ENCODE measurements around the gene SOX10. TPM values are rescaled to one million over a fixed set of nuclear protein-coding genes. Genes with fewer than 3 reads are reported as not detected.
"Not testable (repeated sequence)": the region's sequence is repeated elsewhere in the genome, so short reads cannot be mapped to it uniquely, and the experiment has no call there.

Gene SOX10
- total and polyA plus RNA-seq, 9 of the 15 experiments (the other 6 are each of a cell fraction or from before 2014, with no cell fraction given): not detected

DNA sequence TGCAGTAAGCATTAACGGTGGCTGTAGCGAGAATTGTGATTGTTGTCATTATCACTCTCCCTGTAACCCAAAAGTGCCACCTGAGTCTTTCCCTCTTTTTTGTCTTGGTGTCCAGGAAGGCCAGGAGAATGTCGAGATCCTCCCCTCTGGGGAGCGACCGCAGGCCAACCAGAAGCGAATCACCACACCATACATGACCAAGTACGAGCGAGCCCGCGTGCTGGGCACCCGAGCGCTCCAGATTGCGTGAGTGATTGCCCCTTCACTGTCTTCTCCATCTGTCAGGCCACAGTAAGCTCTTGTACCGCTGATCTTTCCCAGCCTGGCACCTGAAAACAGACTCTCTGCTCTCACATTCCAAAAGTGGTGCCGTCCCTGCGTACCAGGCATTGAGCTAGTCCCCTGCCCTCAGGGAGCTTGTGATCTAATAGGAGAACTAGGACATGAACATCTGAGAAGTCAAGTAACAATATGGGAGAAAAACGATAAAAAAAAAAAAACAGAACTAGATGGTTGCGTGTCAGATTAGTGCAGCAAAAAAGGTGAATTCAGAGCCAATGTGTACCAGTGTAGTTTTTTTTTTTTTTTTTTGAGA is 25.0 kb downstream of the SOX10 start:
- Histone ChIP-seq H3K4me3 (no peak overlapping the region), H3K9me1 (ENCODE audit: control insufficient read depth, insufficient read depth, low read length) (no peaks in the 10 kb centered on the region), H3K36me3 (ENCODE audit: control insufficient read depth, insufficient read depth, low read length) (peaks cover 66% of the 10 kb centered on the region), H3K4me1 (replicated peaks in 1 of 2; ENCODE audit: control insufficient read depth in 2 of 2, insufficient read depth in 2 of 2, low read length in 2 of 2) (peaks cover 5% of the 10 kb centered on the region in 2 experiments; a peak in 3 of 5 replicates), H3K27ac (ENCODE audit: extremely low read depth, low read depth, low read length) (no peak overlapping the region), H3K9ac (ENCODE audit: insufficient read depth in 1 of 2, low read depth in 2 of 2, low read length in 2 of 2) (no peak overlapping the region), H2AFZ (ENCODE audit: low read depth, low read length) (no peak overlapping the region), H4K20me1 (replicated peaks; ENCODE audit: control insufficient read depth, insufficient read depth, low read length) (0 out of 2 replicates have a peak, but pooled peaks cover 3% of the 10 kb centered on the region), H3K79me2 (ENCODE audit: control insufficient read depth, insufficient read depth, low read length) (peaks cover 17% of the 10 kb centered on the region), H3K4me2 (ENCODE audit: insufficient read depth, low read length) (no peak overlapping the region), H3K9me3 (replicated peaks; ENCODE audit: control insufficient read depth, insufficient read depth, low read depth, low read length) (no peaks in the 10 kb centered on the region), H3K27me3 (ENCODE audit: control insufficient read depth in 2 of 2, insufficient read depth in 2 of 2, low read length in 2 of 2) (no peaks in the 10 kb centered on the region)
- TF ChIP-seq ZNF134 (CRISPR knock-in tag; conservative IDR thresholded peaks at IDR 0.05) (no peak), ZNF316 (IDR thresholded peaks at IDR 0.05) (peak; percentile 78)
- intact Hi-C loops (cut with micrococcal nuclease): loop anchor here (10.0 kb wide), 1 partner anchor 65 kb away; no protein-coding TSS in a partner anchor
- DNase-seq (ENCODE audit: extremely low read depth in 1 of 4, low spot score in 3 of 4) (no peak), ATAC-seq (no peak), FAIRE-seq (no peak)
- WGBS (ENCODE audit: insufficient coverage, low coverage, missing lambda C conversion rate): 100% methylated on average over 3 of the region's 18 CpGs
- BruUV-seq (replicated peaks): no TSS peak
- ChIA-PET POLR2A (interaction anchor here (0.7 kb wide), 1 partner anchor 254 kb away, joined by 4 read pairs; no protein-coding TSS in a partner anchor), CTCF (ENCODE audit: low intra/inter-chr PET ratio) (no interaction called here)
- in situ Hi-C loops (cut with MboI): no loop called here

GRCh38 chr22:37957232-37957631 is 27.1 kb downstream of the SOX10 start:
- FAIRE-seq: no peak
- Histone ChIP-seq H3K9ac (ENCODE audit: insufficient read depth in 1 of 2, low read depth in 2 of 2, low read length in 2 of 2) (no peak overlapping the region), H3K36me3 (ENCODE audit: control insufficient read depth, insufficient read depth, low read length) (peaks cover 55% of the 10 kb centered on the region), H3K27ac (ENCODE audit: extremely low read depth, low read depth, low read length) (no peak overlapping the region), H3K4me3 (no peak overlapping the region), H3K9me1 (ENCODE audit: control insufficient read depth, insufficient read depth, low read length) (no peaks in the 10 kb centered on the region), H3K4me1 (replicated peaks in 1 of 2; ENCODE audit: control insufficient read depth in 2 of 2, insufficient read depth in 2 of 2, low read length in 2 of 2) (peaks cover 7 to 20% of the 10 kb centered on the region in 2 experiments; a peak in 3 of 5 replicates), H3K79me2 (ENCODE audit: control insufficient read depth, insufficient read depth, low read length) (peaks cover 27% of the 10 kb centered on the region), H3K4me2 (ENCODE audit: insufficient read depth, low read length) (no peak overlapping the region), H2AFZ (ENCODE audit: low read depth, low read length) (no peak overlapping the region), H4K20me1 (replicated peaks; ENCODE audit: control insufficient read depth, insufficient read depth, low read length) (0 out of 2 replicates have a peak, but pooled peaks cover 3% of the 10 kb centered on the region), H3K9me3 (replicated peaks; ENCODE audit: control insufficient read depth, insufficient read depth, low read depth, low read length) (no peaks in the 10 kb centered on the region), H3K27me3 (ENCODE audit: control insufficient read depth in 2 of 2, insufficient read depth in 2 of 2, low read length in 2 of 2) (no peaks in the 10 kb centered on the region)
- ChIA-PET CTCF (ENCODE audit: low intra/inter-chr PET ratio) (no interaction called here), POLR2A (no interaction called here)
- DNase-seq (ENCODE audit: extremely low read depth in 1 of 4, low spot score in 3 of 4): no peak
- ATAC-seq: no peak
- in situ Hi-C loops (cut with MboI): no loop called here
- 94% methylated on average over 4 of the region's 4 CpGs for WGBS (ENCODE audit: insufficient coverage, low coverage, missing lambda C conversion rate)
- intact Hi-C loops (cut with micrococcal nuclease): loop anchor here (10.0 kb wide), 1 partner anchor 68 kb away; no protein-coding TSS in a partner anchor
- TF ChIP-seq CC2D1A (IDR thresholded peaks at IDR 0.05) (no peak), PTRF (tag; IDR thresholded peaks at IDR 0.05) (no peak), MED1 (CRISPR knock-in tag; IDR thresholded peaks at IDR 0.05; ENCODE audit: borderline replicate concordance) (no peak), ZNF274 (IDR thresholded peaks at IDR 0.05; ENCODE audit: borderline replicate concordance, low read depth, low read length) (no peak), HMG20A (CRISPR knock-in tag; conservative IDR thresholded peaks at IDR 0.05) (no peak), ZNF217 (CRISPR knock-in tag; IDR thresholded peaks at IDR 0.05) (no peak), NCOR1 (IDR thresholded peaks at IDR 0.05) (no peak), ZNF165 (CRISPR knock-in tag; IDR thresholded peaks at IDR 0.05; ENCODE audit: borderline replicate concordance) (no peak)
- BruUV-seq (replicated peaks): no TSS peak

- H3K9me3 ChIP-seq (replicated peaks; ENCODE audit: control insufficient read depth, insufficient read depth, low read depth, low read length); H2AFZ ChIP-seq (ENCODE audit: low read depth, low read length); in situ Hi-C loops (cut with MboI); FAIRE-seq; BruUV-seq (replicated peaks); H3K27me3 ChIP-seq (ENCODE audit: control insufficient read depth in 2 of 2, insufficient read depth in 2 of 2, low read length in 2 of 2); ATAC-seq; H3K4me3 ChIP-seq; CTCF ChIA-PET (ENCODE audit: low intra/inter-chr PET ratio); H3K9me1 ChIP-seq (ENCODE audit: control insufficient read depth, insufficient read depth, low read length); H3K9ac ChIP-seq (ENCODE audit: insufficient read depth in 1 of 2, low read depth in 2 of 2, low read length in 2 of 2); H3K4me2 ChIP-seq (ENCODE audit: insufficient read depth, low read length); H3K27ac ChIP-seq (ENCODE audit: extremely low read depth, low read depth, low read length); H4K20me1 ChIP-seq (replicated peaks; ENCODE audit: control insufficient read depth, insufficient read depth, low read length); DNase-seq (ENCODE audit: extremely low read depth in 1 of 4, low spot score in 3 of 4): not testable (repeated sequence)
- POLR2A ChIA-PET: interaction anchor here (0.6 kb wide), 1 partner anchor 431 kb away, joined by 3 read pairs; no protein-coding TSS in a partner anchor
- intact Hi-C loops (cut with micrococcal nuclease): loop anchor here (10.0 kb wide), 1 partner anchor 69 kb away; no protein-coding TSS in a partner anchor
- H3K4me1 ChIP-seq (replicated peaks in 1 of 2; ENCODE audit: control insufficient read depth in 2 of 2, insufficient read depth in 2 of 2, low read length in 2 of 2): peaks cover 7 to 20% of the 10 kb centered on the region in 2 experiments; a peak in 3 of 5 replicates
- peaks cover 27% of the 10 kb centered on the region for H3K79me2 ChIP-seq (ENCODE audit: control insufficient read depth, insufficient read depth, low read length)
- H3K36me3 ChIP-seq (ENCODE audit: control insufficient read depth, insufficient read depth, low read length): peaks cover 42% of the 10 kb centered on the region
- 86% methylated on average over 11 of the region's 15 CpGs for WGBS (ENCODE audit: insufficient coverage, low coverage, missing lambda C conversion rate)
Measured at GRCh38 chr22:37955825-37956397, 28.4 kb downstream of the SOX10 start.
